Stimulated activated CD4-positive, alpha-beta T cell treated with anti-CD3 and anti-CD28 coated beads, Interleukin-1b, Interleukin-23, amount 100 ng/mL, for 24 hours (primary cell): ENCODE data around the gene DOLPP1.
"Not testable (repeated sequence)": the region's sequence is repeated elsewhere in the genome, so short reads cannot be mapped to it uniquely, and the experiment has no call there.

Source experiments
- DNase-seq, 4 experiments: peaks; one replicate each; pipeline ENCODE4 v3.0.0-alpha.2; 2020; ENCODE audit warnings: low read depth in 4 of 4, low spot score in 1 of 4

Gene DOLPP1

GRCh38 chr9:129080601-129081387, at the start of gene DOLPP1:
Gene DOLPP1 (plus strand): TSS chr9:129081111. CDS start chr9:129081132, 21 bp downstream.
- peak; percentile 92 to 98 (median 94) for DNase-seq

- no peak for DNase-seq
Observed at GRCh38 chr9:129031514-129031913, 49.4 kb upstream of the DOLPP1 start.

- no peak for DNase-seq
Observed at GRCh38 chr9:129032541-129033159, 48.3 kb upstream of the DOLPP1 start.

GRCh38 chr9:129033216-129033615, 47.7 kb upstream of the DOLPP1 start:
- no peak for DNase-seq

- not testable (repeated sequence) for DNase-seq
Observed at GRCh38 chr9:129035838-129036237, 45.1 kb upstream of the DOLPP1 start.

- peak; percentile 82 to 94 (median 89) for DNase-seq
Observed at GRCh38 chr9:129036241-129036922, 44.5 kb upstream of the DOLPP1 start, which contains the start of gene MIGA2. Gene MIGA2 (plus strand): TSS chr9:129036626. CDS start chr9:129040595, 3,969 bp downstream.

GRCh38 chr9:129036923-129037766, 43.8 kb upstream of the DOLPP1 start:
- DNase-seq, result no peak

- no peak for DNase-seq
Observed at GRCh38 chr9:129037767-129038098, 43.2 kb upstream of the DOLPP1 start.

- no peak for DNase-seq
Observed at GRCh38 chr9:129038109-129038852, 42.6 kb upstream of the DOLPP1 start.

GRCh38 chr9:129040113-129040643, 40.7 kb upstream of the DOLPP1 start:
- DNase-seq, result no peak

- no peak for DNase-seq
Observed at GRCh38 chr9:129042016-129042415, 38.9 kb upstream of the DOLPP1 start.

GRCh38 chr9:129052592-129052991, 28.3 kb upstream of the DOLPP1 start:
- DNase-seq, result no peak

- DNase-seq, result no peak
Observed at GRCh38 chr9:129053020-129053419, 27.9 kb upstream of the DOLPP1 start.

GRCh38 chr9:129054163-129054851, 26.6 kb upstream of the DOLPP1 start:
- DNase-seq, result no peak

- DNase-seq, result no peak
Observed at GRCh38 chr9:129058965-129059795, 21.7 kb upstream of the DOLPP1 start.

GRCh38 chr9:129059796-129060785, 20.8 kb upstream of the DOLPP1 start:
- no peak for DNase-seq

GRCh38 chr9:129060991-129061390, 19.9 kb upstream of the DOLPP1 start:
- DNase-seq, result no peak
